ENCODE results near the gene CDC34. TPM values are rescaled to one million over a fixed set of nuclear protein-coding genes. Genes with fewer than 3 reads are reported as not detected.

CDC34 gene
- total RNA-seq, 1 donor from 2014 or later, result 126 TPM

DNA sequence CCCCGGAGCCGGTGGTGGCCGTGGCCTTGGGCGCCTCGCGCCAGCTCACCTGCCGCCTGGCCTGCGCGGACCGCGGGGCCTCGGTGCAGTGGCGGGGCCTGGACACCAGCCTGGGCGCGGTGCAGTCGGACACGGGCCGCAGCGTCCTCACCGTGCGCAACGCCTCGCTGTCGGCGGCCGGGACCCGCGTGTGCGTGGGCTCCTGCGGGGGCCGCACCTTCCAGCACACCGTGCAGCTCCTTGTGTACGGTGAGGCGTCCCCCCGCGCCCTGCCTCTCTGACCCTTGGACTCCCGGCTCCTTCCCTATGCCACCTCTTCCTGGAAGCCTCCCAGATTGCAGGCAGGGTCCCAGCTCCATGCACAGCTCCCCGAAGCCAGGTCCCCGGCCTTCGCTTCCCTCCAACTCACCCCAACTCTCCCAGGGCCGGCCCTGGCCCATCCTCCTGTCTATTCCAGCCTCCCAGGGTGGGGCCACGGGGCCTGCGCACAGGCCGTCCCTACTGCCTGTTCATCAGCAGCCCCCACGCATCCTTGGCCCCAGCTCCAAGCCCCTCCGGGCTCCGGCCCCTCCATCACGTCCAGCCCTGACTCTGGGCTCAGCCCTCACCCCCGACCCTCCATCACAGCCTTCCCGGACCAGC, 33.6 kb upstream of the CDC34 start:
- no peak overlapping the region for H3K4me3 Mint-ChIP-seq (ENCODE audit: unreplicated experiment)
- peaks cover 22% of the 10 kb centered on the region for H3K27me3 Mint-ChIP-seq (ENCODE audit: unreplicated experiment)
- H3K4me1 Mint-ChIP-seq (ENCODE audit: unreplicated experiment), result peaks cover 12% of the 10 kb centered on the region
- no peak overlapping the region for H3K27ac Mint-ChIP-seq (ENCODE audit: unreplicated experiment)
- no peaks in the 10 kb centered on the region for H3K9me3 Mint-ChIP-seq (ENCODE audit: unreplicated experiment)
- TF ChIP-seq, protein P1, sequence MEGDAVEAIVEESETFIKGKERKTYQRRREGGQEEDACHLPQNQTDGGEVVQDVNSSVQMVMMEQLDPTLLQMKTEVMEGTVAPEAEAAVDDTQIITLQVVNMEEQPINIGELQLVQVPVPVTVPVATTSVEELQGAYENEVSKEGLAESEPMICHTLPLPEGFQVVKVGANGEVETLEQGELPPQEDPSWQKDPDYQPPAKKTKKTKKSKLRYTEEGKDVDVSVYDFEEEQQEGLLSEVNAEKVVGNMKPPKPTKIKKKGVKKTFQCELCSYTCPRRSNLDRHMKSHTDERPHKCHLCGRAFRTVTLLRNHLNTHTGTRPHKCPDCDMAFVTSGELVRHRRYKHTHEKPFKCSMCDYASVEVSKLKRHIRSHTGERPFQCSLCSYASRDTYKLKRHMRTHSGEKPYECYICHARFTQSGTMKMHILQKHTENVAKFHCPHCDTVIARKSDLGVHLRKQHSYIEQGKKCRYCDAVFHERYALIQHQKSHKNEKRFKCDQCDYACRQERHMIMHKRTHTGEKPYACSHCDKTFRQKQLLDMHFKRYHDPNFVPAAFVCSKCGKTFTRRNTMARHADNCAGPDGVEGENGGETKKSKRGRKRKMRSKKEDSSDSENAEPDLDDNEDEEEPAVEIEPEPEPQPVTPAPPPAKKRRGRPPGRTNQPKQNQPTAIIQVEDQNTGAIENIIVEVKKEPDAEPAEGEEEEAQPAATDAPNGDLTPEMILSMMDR (IDR thresholded peaks at IDR 0.05; ENCODE audit: unreplicated experiment), result no peak
- H3K36me3 Mint-ChIP-seq (ENCODE audit: low read depth, unreplicated experiment), result peaks cover 12% of the 10 kb centered on the region
- no peak for DNase-seq (ENCODE audit: low spot score)

DNA sequence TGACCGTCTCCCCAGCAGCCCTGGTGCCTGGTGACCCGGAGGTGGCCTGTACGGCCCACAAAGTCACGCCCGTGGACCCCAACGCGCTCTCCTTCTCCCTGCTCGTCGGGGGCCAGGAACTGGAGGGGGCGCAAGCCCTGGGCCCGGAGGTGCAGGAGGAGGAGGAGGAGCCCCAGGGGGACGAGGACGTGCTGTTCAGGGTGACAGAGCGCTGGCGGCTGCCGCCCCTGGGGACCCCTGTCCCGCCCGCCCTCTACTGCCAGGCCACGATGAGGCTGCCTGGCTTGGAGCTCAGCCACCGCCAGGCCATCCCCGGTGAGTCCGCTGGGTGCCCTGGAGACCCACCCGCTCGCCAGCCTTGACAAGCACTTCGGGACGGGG, 33.1 kb upstream of the CDC34 start:
- Mint-ChIP-seq H3K9me3 (ENCODE audit: unreplicated experiment) (no peaks in the 10 kb centered on the region), H3K4me1 (ENCODE audit: unreplicated experiment) (peaks cover 12% of the 10 kb centered on the region), H3K36me3 (ENCODE audit: low read depth, unreplicated experiment) (peaks cover 12% of the 10 kb centered on the region), H3K4me3 (ENCODE audit: unreplicated experiment) (no peak overlapping the region), H3K27ac (ENCODE audit: unreplicated experiment) (no peak overlapping the region), H3K27me3 (ENCODE audit: unreplicated experiment) (peaks cover 21% of the 10 kb centered on the region)
- TF ChIP-seq, protein P1 (IDR thresholded peaks at IDR 0.05; ENCODE audit: unreplicated experiment), result no peak
- no peak for DNase-seq (ENCODE audit: low spot score)

DNA sequence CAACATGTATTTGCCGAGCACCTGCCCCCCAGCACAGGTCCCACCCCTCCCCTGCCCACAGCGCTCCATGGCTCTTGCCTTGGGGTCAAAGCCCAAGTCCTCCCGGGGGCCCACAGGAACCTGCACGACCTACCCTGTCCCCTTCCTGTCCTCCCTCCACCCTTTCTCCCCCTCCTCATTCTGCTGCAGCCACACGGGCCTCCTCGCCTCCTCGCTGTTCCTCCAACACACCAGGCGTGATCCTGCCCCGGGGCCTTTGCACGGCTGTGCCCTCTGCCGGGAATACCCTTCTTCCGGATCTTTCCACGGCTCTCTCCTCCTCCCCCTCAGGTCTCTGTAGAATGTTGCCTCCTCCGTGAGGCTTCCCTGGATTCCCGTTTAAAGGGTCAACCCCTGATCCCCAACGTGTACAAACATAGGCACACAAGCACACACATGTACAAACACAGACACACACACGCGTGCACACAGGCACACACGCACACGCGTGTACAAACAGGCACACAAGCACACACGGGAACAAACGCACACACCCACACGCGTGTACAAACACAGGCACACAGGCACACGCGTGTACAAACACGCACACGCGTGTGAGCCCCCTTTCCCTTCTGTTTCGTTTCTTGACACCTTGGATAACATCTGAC, 32.5 kb upstream of the CDC34 start:
- Mint-ChIP-seq H3K36me3 (ENCODE audit: low read depth, unreplicated experiment) (peaks cover 9% of the 10 kb centered on the region), H3K4me3 (ENCODE audit: unreplicated experiment) (peak overlapping the region; percentile 77), H3K27ac (ENCODE audit: unreplicated experiment) (peak overlapping the region; percentile 25), H3K4me1 (ENCODE audit: unreplicated experiment) (peaks cover 8% of the 10 kb centered on the region), H3K9me3 (ENCODE audit: unreplicated experiment) (no peaks in the 10 kb centered on the region), H3K27me3 (ENCODE audit: unreplicated experiment) (peaks cover 21% of the 10 kb centered on the region)
- DNase-seq (ENCODE audit: low spot score), result no peak
- TF ChIP-seq, protein P1 (IDR thresholded peaks at IDR 0.05; ENCODE audit: unreplicated experiment), result no peak

DNA sequence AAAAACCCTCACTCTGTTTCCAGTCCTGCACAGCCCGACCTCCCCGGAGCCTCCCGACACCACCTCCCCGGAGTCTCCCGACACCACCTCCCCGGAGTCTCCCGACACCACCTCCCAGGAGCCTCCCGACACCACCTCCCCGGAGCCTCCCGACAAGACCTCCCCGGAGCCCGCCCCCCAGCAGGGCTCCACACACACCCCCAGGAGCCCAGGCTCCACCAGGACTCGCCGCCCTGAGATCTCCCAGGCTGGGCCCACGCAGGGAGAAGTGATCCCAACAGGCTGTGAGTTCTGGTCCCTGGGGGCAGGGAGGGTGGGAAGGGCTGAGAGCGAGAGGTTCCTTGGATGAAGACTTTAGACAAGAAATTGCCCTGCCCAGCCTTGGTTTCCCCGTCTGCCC, 29.9 kb upstream of the CDC34 start:
- DNase-seq (ENCODE audit: low spot score), result no peak
- TF ChIP-seq, protein P1 (IDR thresholded peaks at IDR 0.05; ENCODE audit: unreplicated experiment), result no peak
- Mint-ChIP-seq H3K27ac (ENCODE audit: unreplicated experiment) (no peak overlapping the region), H3K4me1 (ENCODE audit: unreplicated experiment) (peaks cover 16% of the 10 kb centered on the region), H3K9me3 (ENCODE audit: unreplicated experiment) (no peaks in the 10 kb centered on the region), H3K27me3 (ENCODE audit: unreplicated experiment) (peaks cover 21% of the 10 kb centered on the region), H3K4me3 (ENCODE audit: unreplicated experiment) (no peak overlapping the region), H3K36me3 (ENCODE audit: low read depth, unreplicated experiment) (peaks cover 9% of the 10 kb centered on the region)

DNA sequence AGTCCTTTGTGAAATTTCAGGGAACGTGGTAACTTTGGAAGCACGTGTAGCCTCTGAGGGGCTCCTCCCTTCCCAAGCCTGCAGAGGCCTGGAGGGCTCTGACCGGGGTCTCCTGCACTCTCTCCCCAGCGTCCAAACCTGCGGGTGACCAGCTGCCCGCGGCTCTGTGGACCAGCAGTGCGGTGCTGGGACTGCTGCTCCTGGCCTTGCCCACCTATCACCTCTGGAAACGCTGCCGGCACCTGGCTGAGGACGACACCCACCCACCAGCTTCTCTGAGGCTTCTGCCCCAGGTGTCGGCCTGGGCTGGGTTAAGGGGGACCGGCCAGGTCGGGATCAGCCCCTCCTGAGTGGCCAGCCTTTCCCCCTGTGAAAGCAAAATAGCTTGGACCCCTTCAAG, 26.9 kb upstream of the CDC34 start:
- no peak for DNase-seq (ENCODE audit: low spot score)
- Mint-ChIP-seq H3K4me1 (ENCODE audit: unreplicated experiment) (peaks cover 19% of the 10 kb centered on the region), H3K4me3 (ENCODE audit: unreplicated experiment) (no peak overlapping the region), H3K9me3 (ENCODE audit: unreplicated experiment) (no peaks in the 10 kb centered on the region), H3K27me3 (ENCODE audit: unreplicated experiment) (peaks cover 23% of the 10 kb centered on the region), H3K27ac (ENCODE audit: unreplicated experiment) (no peak overlapping the region), H3K36me3 (ENCODE audit: low read depth, unreplicated experiment) (peaks cover 10% of the 10 kb centered on the region)
- TF ChIP-seq, protein P1 (IDR thresholded peaks at IDR 0.05; ENCODE audit: unreplicated experiment), result no peak
